Tibial nerve (tissue), 4 donors: ENCODE measurements around the gene NUP214.

Experiments used
- CTCF ChIP-seq, 5 experiments: fragments of 200-600 bp in 3 of 5; fragments of 450-650 bp in 2 of 5; sonication (generic) in 3 of 5; IDR thresholded peaks; one replicate each; pipeline ENCODE4 v1.5.1; 2016 to 2019; ENCODE audit warnings: antibody characterized with exemption in 5 of 5, mild to moderate bottlenecking in 3 of 5, moderate library complexity in 2 of 5
- EP300 ChIP-seq, 2 donors: sonication (generic); formaldehyde crosslinking; IDR thresholded peaks; one replicate each; pipeline ENCODE4 v1.6.1; 2017; ENCODE audit warnings: antibody characterized with exemption in 2 of 2, mild to moderate bottlenecking in 1 of 2
- POLR2A ChIP-seq, 2 donors: fragments of 450-650 bp; IDR thresholded peaks; one replicate each; pipeline ENCODE4 v1.6.1; 2017; ENCODE audit warnings: antibody characterized with exemption in 2 of 2, mild to moderate bottlenecking in 2 of 2, moderate library complexity in 2 of 2

GRCh38 chr9:131078427-131079366 is 46.7 kb upstream of the NUP214 start:
- TF ChIP-seq CTCF (IDR thresholded peaks at IDR 0.05), result no peak
- no peak for TF ChIP-seq POLR2A (IDR thresholded peaks at IDR 0.05)
- TF ChIP-seq EP300 (IDR thresholded peaks at IDR 0.05), result no peak
